Hepatocyte (in vitro differentiated cells): Measurements from ENCODE around the gene OSBPL3.

Experiments used
- CTCF ChIP-seq: fragments of 200-600 bp; sonication (generic); IDR thresholded peaks from 2 replicates; pipeline ENCODE4 v1.5.1; 2016; ENCODE audit warnings: antibody characterized with exemption, mild to moderate bottlenecking; ENCODE audit not compliant: poor library complexity
- EZH2 ChIP-seq: fragments of 200-600 bp; sonication (generic); IDR thresholded peaks from 2 replicates; pipeline ENCODE4 v1.6.1; 2016; ENCODE audit warnings: antibody characterized with exemption, mild to moderate bottlenecking, borderline replicate concordance
- EZH2phosphoT487 ChIP-seq: fragments of 200-600 bp; sonication (generic); IDR thresholded peaks from one replicate; pipeline ENCODE4 v1.6.1; 2018; ENCODE audit warnings: antibody characterized with exemption, mild to moderate bottlenecking, low read depth, moderate library complexity; ENCODE audit not compliant: unreplicated experiment, severe bottlenecking

- no peak for TF ChIP-seq CTCF
- no peak for TF ChIP-seq EZH2
- TF ChIP-seq EZH2phosphoT487: no peak
Measured at GRCh38 chr7:24829787-24830186, 150.2 kb downstream of the OSBPL3 start.
